ENCODE data around the gene BACE2. TPM values are rescaled to one million over a fixed set of nuclear protein-coding genes. Genes with fewer than 3 reads are reported as not detected.

The BACE2 gene
- total RNA-seq, 1 experiment from 2014 or later, result 23.2 TPM

DNA sequence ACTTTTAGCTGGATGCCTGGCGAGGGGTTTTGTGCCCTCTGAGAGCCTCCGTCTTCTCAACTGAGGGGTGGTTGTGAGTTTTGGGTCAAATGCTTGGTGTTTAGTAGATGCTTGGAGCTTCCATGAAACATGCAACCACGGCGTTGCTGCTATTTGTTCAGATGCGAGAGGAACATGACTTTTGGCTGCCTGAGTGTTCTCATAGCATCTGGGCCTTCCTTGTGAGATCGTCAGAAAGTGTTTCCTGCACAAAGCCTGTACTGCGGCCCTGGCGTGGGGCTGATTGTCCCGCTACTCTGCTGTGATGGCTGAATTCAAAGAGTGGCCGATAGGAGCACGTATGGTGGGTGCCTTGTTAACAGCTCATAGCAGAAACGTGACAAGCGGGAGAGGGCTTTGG is 78.8 kb downstream of the BACE2 start:
- Histone ChIP-seq H3K36me3 (ENCODE audit: control insufficient read depth in 1 of 2, insufficient read depth in 2 of 2, low read length in 2 of 2) (peaks cover 2 to 6% of the 10 kb centered on the region in 2 experiments; a peak in 2 of 4 replicates), H3K79me2 (ENCODE audit: insufficient read depth, low read length) (no peaks in the 10 kb centered on the region)

More for the DNA sequence above, 78.8 kb downstream of the BACE2 start:
- H3K27me3 ChIP-seq (ENCODE audit: insufficient read depth, low read length), result no peaks in the 10 kb centered on the region
- ATAC-seq, result no peak
- no peak overlapping the region for H3K9ac ChIP-seq (ENCODE audit: low read length)
- ChIA-PET POLR2A (no interaction called here), CTCF (no interaction called here), RAD21 (ENCODE audit: low non-redundant PET in 1 of 2, low total read pairs in 2 of 2, uncharacterized antibody in 2 of 2, unreplicated experiment in 2 of 2) (no interaction called here)
- no peaks in the 10 kb centered on the region for H4K20me1 ChIP-seq (ENCODE audit: insufficient read depth)
- no peak overlapping the region for H3K27ac ChIP-seq (ENCODE audit: low read depth, low read length)
- no TSS peak for BruUV-seq (replicated peaks)
- no peaks in the 10 kb centered on the region for H3K4me1 ChIP-seq (ENCODE audit: control insufficient read depth in 1 of 2, insufficient read depth in 2 of 2, low read length in 2 of 2)
- H2AFZ ChIP-seq (ENCODE audit: low read depth, low read length, poor library complexity, severe bottlenecking), result no peak overlapping the region
- no peak for DNase-seq (ENCODE audit: low read depth, low spot score)
- no peak overlapping the region for H3K4me3 ChIP-seq (replicated peaks in 1 of 2; ENCODE audit: low read depth in 1 of 2, low read length in 2 of 2)
- H3K4me2 ChIP-seq (ENCODE audit: low read length), result no peak overlapping the region
- intact Hi-C loops (cut with micrococcal nuclease), result no loop called here
- TF ChIP-seq ZNF274 (IDR thresholded peaks at IDR 0.05; ENCODE audit: low read depth, low read length) (no peak), POLR2AphosphoS5 (IDR thresholded peaks at IDR 0.05; ENCODE audit: low read depth, low read length) (no peak), ZFX (IDR thresholded peaks at IDR 0.05) (no peak), ELF1 (IDR thresholded peaks at IDR 0.05; ENCODE audit: borderline replicate concordance, low read depth) (no peak), EZH2 (IDR thresholded peaks at IDR 0.05) (no peak), FOSL1 (IDR thresholded peaks at IDR 0.05; ENCODE audit: low read depth) (no peak), EGR1 (IDR thresholded peaks at IDR 0.05; ENCODE audit: low read depth) (no peak), SRF (IDR thresholded peaks at IDR 0.05; ENCODE audit: low read depth) (no peak)
- TF ChIP-seq, protein P1, sequence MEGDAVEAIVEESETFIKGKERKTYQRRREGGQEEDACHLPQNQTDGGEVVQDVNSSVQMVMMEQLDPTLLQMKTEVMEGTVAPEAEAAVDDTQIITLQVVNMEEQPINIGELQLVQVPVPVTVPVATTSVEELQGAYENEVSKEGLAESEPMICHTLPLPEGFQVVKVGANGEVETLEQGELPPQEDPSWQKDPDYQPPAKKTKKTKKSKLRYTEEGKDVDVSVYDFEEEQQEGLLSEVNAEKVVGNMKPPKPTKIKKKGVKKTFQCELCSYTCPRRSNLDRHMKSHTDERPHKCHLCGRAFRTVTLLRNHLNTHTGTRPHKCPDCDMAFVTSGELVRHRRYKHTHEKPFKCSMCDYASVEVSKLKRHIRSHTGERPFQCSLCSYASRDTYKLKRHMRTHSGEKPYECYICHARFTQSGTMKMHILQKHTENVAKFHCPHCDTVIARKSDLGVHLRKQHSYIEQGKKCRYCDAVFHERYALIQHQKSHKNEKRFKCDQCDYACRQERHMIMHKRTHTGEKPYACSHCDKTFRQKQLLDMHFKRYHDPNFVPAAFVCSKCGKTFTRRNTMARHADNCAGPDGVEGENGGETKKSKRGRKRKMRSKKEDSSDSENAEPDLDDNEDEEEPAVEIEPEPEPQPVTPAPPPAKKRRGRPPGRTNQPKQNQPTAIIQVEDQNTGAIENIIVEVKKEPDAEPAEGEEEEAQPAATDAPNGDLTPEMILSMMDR (IDR thresholded peaks at IDR 0.05 in 2 of 3, conservative IDR thresholded peaks at IDR 0.05 in 1 of 3; ENCODE audit: borderline replicate concordance in 1 of 3, insufficient read depth in 1 of 3, low read depth in 2 of 3, low read length in 2 of 3), result no peak
- H3K9me2 ChIP-seq (ENCODE audit: insufficient read depth), result no peaks in the 10 kb centered on the region
- H3K9me3 ChIP-seq (ENCODE audit: control insufficient read depth in 1 of 2, insufficient read depth in 1 of 2, low read depth in 1 of 2, low read length in 2 of 2), result no peaks in the 10 kb centered on the region

Data from HCT116 (cell line).